HPDE6-E6E7 (cell line): ENCODE measurements around the gene CLCA4.
"Not testable (repeated sequence)": the region's sequence is repeated elsewhere in the genome, so short reads cannot be mapped to it uniquely, and the experiment has no call there.

ENCODE experiments used
- DNase-seq: peaks from one replicate; pipeline ENCODE4 v3.0.0; 2011; ENCODE audit warnings: missing footprints; ENCODE audit errors: extremely low spot score

Gene CLCA4

GRCh38 chr1:86527306-86527705, 19.6 kb upstream of the CLCA4 start:
- no peak for DNase-seq

DNA sequence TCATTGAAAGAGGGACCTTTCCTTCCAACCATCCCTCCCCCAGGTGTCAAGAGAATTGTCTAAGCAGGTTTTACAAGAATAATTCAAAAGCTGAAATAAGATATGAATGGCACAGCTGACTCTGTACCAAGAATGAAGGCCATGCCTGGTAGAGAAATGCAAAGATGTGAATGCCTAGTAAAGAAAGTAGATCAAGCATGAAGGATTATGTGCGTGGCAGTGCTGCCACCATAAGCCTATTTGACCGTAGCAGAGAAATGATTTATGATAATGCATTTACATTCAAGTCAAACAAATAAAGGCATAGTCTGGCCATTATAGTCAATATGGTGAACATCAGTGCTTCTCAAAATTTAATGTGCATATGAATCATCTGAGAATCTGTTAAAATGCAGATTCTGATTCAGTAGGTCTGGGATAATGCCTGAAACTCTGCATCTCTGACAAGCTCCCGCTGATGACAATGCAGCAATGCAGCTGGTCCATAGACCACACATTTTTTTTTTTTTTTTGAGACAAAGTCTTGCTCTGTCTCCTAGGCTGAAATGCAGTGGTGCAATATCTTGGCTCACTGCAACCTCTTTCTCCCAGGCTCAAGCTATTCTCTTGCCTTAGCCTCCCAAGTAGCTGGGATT, 16.6 kb upstream of the CLCA4 start:
- DNase-seq, result no peak

DNA sequence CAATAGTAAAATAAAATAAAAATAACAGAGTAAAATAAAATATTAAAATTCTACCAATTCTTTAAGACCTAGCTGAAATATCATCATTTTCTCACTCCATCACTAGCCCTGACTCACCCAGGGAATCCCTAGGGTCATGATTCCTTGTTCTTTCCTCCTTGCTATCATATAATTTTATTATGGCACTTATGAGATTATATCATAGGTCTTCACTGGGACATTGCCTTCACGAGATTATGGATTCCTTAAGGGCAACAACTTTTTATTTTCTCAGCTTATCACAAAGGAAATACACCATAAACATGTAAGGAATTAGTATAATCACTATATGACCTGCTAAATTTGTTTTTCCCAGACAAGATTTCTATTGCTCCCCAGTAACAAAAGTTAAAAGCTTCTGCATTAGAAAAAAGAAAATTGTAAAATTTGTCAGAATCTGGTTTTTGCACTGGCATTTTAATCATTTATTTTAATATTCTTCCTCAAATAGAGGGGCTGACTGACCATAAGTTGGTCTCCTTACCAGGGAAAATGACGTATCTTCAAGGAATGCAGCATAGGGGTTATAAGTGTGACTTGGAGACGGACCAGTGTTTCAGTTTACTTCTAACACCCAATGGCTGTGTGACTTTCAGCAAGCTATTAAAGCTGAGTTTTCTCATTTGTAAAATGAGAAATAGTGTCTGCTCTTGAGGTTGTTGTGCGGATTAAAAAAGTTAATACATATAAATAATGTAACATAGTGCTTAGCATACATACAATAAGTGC, 8.8 kb upstream of the CLCA4 start:
- DNase-seq, result no peak

DNA sequence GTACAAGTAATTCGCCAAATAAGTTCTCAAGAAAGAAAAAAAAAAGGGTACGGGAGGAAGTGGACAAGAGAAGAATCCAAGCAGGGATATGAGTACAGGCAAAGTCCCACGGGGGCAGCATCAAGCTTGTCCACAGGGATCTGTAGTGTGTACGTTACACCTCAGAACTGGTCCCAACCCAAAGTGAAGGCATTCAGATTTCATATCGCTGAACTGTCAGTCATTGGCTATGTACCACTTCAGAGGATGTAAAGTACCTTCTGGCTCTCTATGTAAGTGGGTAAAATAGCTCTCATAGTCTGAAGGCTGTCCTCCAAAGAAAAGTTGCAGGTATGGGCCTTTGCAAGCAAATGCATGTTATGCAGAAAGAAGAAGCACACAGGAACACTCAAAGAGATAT, 8.1 kb upstream of the CLCA4 start:
- no peak for DNase-seq

- no peak for DNase-seq
Measured at GRCh38 chr1:86541859-86542258, 5.0 kb upstream of the CLCA4 start.

- peak; percentile 67 for DNase-seq
Measured at GRCh38 chr1:86542631-86543030, 4.2 kb upstream of the CLCA4 start.

DNA sequence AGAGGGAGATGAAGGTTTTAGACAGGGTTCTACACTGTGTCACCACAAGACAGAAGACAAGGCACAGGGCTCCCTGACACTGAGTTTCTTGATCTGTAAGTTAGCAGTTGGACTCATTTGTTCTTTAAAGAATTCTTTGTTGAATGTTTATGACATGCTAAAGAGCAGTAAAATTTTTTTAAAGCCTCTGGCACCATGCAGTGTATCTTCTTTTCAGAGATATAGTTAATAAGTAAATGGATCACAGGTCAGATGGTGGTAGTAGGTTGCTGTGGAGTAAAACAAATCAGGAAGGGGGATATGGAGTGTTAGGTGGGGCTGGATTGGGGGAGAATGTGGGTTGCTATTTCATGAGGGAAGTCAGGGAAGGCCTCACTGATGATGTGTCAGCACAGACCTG, 2.0 kb downstream of the CLCA4 start:
- DNase-seq, result no peak

DNA sequence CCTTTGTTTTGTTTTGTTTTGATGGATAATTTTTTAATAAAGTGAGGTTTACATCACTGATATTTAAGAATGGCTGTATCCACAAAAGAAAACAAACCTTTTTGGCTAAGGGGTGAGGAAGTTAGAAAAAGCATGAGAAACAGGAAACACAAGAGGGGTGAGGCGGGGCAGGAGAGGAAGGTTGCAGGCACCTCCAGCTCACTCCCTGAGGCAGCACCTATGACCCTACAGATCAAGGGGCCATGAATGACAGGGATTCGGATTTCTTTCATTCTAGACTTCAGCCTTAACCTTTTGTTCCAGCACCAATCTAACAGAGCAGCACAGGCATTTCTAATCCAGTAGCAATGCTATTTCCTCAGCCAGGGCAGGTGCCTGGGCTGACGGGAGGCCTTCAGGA, 4.4 kb downstream of the CLCA4 start:
- DNase-seq, result no peak

- no peak for DNase-seq
Measured at GRCh38 chr1:86552376-86552775, 5.5 kb downstream of the CLCA4 start.

GRCh38 chr1:86557739-86558138, 10.9 kb downstream of the CLCA4 start:
- DNase-seq, result no peak

- no peak for DNase-seq
Measured at GRCh38 chr1:86563849-86564248, 17.0 kb downstream of the CLCA4 start.

GRCh38 chr1:86567341-86567740, 20.5 kb downstream of the CLCA4 start:
- no peak for DNase-seq

GRCh38 chr1:86567878-86568277, 21.0 kb downstream of the CLCA4 start:
- peak; percentile 21 for DNase-seq

- no peak for DNase-seq
Measured at GRCh38 chr1:86573763-86574484, 27.0 kb downstream of the CLCA4 start.

GRCh38 chr1:86581231-86581630, 34.4 kb downstream of the CLCA4 start:
- no peak for DNase-seq

DNA sequence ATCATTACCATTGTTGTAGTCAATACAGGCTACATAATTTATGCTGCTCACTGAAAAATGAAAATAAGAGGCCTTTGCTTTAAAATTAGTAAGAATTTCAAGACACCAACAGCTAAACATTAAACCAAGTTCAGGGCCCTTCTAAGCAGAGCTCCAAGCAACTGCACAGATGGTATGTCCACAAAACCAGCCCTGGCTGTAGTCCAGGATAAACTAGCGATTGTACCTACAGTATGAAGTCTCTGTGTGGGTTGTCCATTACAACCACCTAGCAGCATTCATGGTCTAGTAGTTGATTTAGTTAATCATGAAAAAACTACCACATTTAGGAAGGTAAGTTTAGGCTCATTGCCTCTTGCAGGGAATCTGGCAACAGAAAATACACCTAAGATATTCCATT, 35.3 kb downstream of the CLCA4 start:
- no peak for DNase-seq

- no peak for DNase-seq
Measured at GRCh38 chr1:86583032-86583431, 36.2 kb downstream of the CLCA4 start.

- DNase-seq, result no peak
Measured at GRCh38 chr1:86583593-86583992, 36.7 kb downstream of the CLCA4 start.

GRCh38 chr1:86594284-86594770, 47.4 kb downstream of the CLCA4 start:
- no peak for DNase-seq

- no peak for DNase-seq
Measured at GRCh38 chr1:86596224-86596623, 49.3 kb downstream of the CLCA4 start.

DNA sequence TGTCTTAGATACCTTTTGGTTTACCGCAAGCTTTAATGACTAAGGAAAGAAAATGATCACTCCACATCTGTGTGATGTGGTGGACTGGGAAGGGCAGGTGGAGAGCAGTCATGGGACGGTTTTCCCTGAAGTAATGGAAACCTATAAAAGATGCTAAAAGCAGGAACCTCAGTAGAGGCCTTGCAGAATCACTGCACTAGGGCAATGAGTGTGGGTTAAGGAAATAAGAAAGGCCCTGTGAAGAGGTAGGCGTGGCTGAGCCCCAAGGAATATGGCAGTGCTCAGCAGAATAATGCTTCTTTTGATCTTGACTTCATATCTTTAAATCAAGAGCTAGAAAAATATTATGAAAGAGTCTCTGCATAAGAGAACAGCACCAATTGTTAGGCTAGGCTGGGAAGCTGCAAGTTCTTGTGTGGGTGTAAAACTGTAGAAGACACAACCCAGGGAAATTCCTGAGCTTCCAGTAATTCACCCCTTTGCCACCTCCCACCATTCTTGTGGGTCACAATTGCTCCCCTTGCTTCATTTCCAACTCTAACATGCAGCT, 49.9 kb downstream of the CLCA4 start:
- no peak for DNase-seq

DNA sequence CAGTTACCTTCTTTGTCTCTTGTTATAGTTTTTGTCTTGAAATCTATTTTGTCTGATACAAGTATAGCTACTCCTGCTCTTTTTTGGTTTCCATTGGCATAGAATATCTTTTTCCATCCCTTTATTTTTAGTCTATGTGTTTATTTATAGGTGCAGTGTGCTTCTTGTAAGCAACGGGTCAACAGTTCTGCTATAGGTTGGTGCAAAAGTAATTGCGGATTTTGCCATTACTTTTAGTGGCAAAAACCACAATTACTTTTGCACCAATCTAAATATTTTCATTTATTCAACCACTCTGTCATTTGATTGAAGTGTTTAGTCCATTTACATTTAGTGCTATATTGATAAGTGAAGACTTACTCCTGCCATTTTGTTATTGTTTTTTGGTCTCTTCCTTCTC, 59.2 kb downstream of the CLCA4 start:
- DNase-seq, result not testable (repeated sequence)
